Kidney (tissue), 14 donors: ENCODE measurements around the gene ITM2A. TPM values are rescaled to one million over a fixed set of nuclear protein-coding genes. Genes with fewer than 3 reads are reported as not detected.

Source experiments
- DNase-seq, 5 donors: peaks; one replicate each; pipeline ENCODE4 v3.0.0-alpha.2; 2013 to 2020
- FAIRE-seq: peaks from 2 replicates; lab custom pipeline; 2012; peaks lifted over from hg19 to GRCh38; lab: Jason Lieb, UNC
- H3K27ac ChIP-seq, 2 donors: one replicate each; pipeline ENCODE4 v1.7.0; 2013; ENCODE audit warnings: low read depth in 2 of 2, low read length in 2 of 2, inconsistent platforms in 1 of 2
- H3K27me3 ChIP-seq: one replicate; pipeline ENCODE4 v1.7.1; 2013; ENCODE audit warnings: low read length, inconsistent platforms; ENCODE audit not compliant: control insufficient read depth, insufficient read depth
- H3K36me3 ChIP-seq, 3 donors: one replicate each; pipeline versions ENCODE4 v1.7.0 to v1.7.1; 2013; ENCODE audit warnings: low read length in 3 of 3, control low read depth in 1 of 3, inconsistent platforms in 1 of 3; ENCODE audit not compliant: insufficient read depth in 3 of 3, control insufficient read depth in 2 of 3
- H3K4me1 ChIP-seq, 3 donors: one replicate each; pipeline versions ENCODE4 v1.7.0 to v1.7.1; 2013; ENCODE audit warnings: low read length in 3 of 3, inconsistent platforms in 1 of 3, low read depth in 1 of 3; ENCODE audit not compliant: control insufficient read depth in 2 of 3, insufficient read depth in 2 of 3
- H3K4me3 ChIP-seq, 3 donors: one replicate each; pipeline versions ENCODE4 v1.7.0 to v1.8.1; 2013; ENCODE audit warnings: low read length in 3 of 3, control low read depth in 1 of 3, inconsistent platforms in 1 of 3
- H3K9ac ChIP-seq, 3 donors: one replicate each; pipeline versions ENCODE4 v1.7.0 to v1.7.1; 2013; ENCODE audit warnings: low read length in 3 of 3, control low read depth in 1 of 3, inconsistent platforms in 1 of 3
- H3K9me3 ChIP-seq, 3 donors: one replicate each; pipeline versions ENCODE4 v1.7.0 to v1.7.1; 2013; ENCODE audit warnings: low read length in 3 of 3, control low read depth in 1 of 3, inconsistent platforms in 1 of 3; ENCODE audit not compliant: control insufficient read depth in 2 of 3, insufficient read depth in 1 of 3
- CTCF ChIP-seq: IDR thresholded peaks from 3 replicates; pipeline ENCODE4 v1.5.1; 2012; ENCODE audit warnings: mild to moderate bottlenecking, moderate library complexity, borderline replicate concordance; ENCODE audit not compliant: insufficient read depth; ENCODE audit errors: extremely low read depth
- intact Hi-C: fragments of 100-400 bp; cut with DNase I; formaldehyde crosslinking; loops from one replicate; pipeline ENCODE4 v1.11.1; 2022
- polyA plus RNA-seq: library from polyadenylated mRNA; stranded (reverse); fragments of 350-450 nt; fragmentation: Illumina TruSeq; extraction: RNeasy Lipid Tissue Mini Kit (QIAGEN cat#74804); gene quantifications from one replicate; pipeline ENCODE4 v1.2.3, GENCODE V29; 2014; ENCODE audit warnings: low read depth, low replicate concordance; ENCODE audit not compliant: insufficient read depth
- total RNA-seq: library from RNA; stranded (reverse); fragmentation: NEBNext Ultra II Directional; extraction: Animal tissue kit (Norgen Biotek cat#: 25700); gene quantifications from one replicate; pipeline ENCODE4 v1.2.1, GENCODE V29; 2021
- donor health status: control.
- donor health status: control.
- donor health status: control.
- donor health status: control.
- donor health status: control.
- donor health status: DM: yes; HTN: yes; CAD: no.
- donor health status: Normal renal cell carcinoma (clear cell type).

The ITM2A gene
- total and polyA plus RNA-seq, 2 donors from 2014 or later = 28.8 to 60.6 TPM

GRCh38 chrX:79371640-79372039, 4.5 kb upstream of the ITM2A start:
- Histone ChIP-seq H3K9ac (no peak overlapping the region), H3K9me3 (no peaks in the 10 kb centered on the region), H3K4me1 (no peaks in the 10 kb centered on the region), H3K4me3 (no peak overlapping the region), H3K27me3 (no peaks in the 10 kb centered on the region), H3K27ac (no peak overlapping the region), H3K36me3 (no peaks in the 10 kb centered on the region)
- no peak for DNase-seq
- no peak for TF ChIP-seq CTCF
- intact Hi-C loops = no loop called here
- peak; percentile 11 for FAIRE-seq

- no peak overlapping the region for H3K27ac ChIP-seq
- no peak overlapping the region for H3K9ac ChIP-seq
- H3K27me3 ChIP-seq = no peaks in the 10 kb centered on the region
- DNase-seq = no peak
- no peak overlapping the region for H3K4me3 ChIP-seq
- intact Hi-C loops = no loop called here
- no peaks in the 10 kb centered on the region for H3K9me3 ChIP-seq
- FAIRE-seq = no peak
- no peaks in the 10 kb centered on the region for H3K4me1 ChIP-seq
- no peak for TF ChIP-seq CTCF
- no peaks in the 10 kb centered on the region for H3K36me3 ChIP-seq
Observed at GRCh38 chrX:79371101-79371500, 4.0 kb upstream of the ITM2A start.

- H3K9ac ChIP-seq = no peak overlapping the region
- no peak overlapping the region for H3K27ac ChIP-seq
- no peak overlapping the region for H3K4me3 ChIP-seq
- no peak for DNase-seq
- no peak for TF ChIP-seq CTCF
- H3K36me3 ChIP-seq = no peaks in the 10 kb centered on the region
- intact Hi-C loops = no loop called here
- no peak for FAIRE-seq
- H3K9me3 ChIP-seq = no peaks in the 10 kb centered on the region
- no peaks in the 10 kb centered on the region for H3K4me1 ChIP-seq
- no peaks in the 10 kb centered on the region for H3K27me3 ChIP-seq
Observed at GRCh38 chrX:79369871-79370270, 2.7 kb upstream of the ITM2A start.

GRCh38 chrX:79368441-79368840, 1.3 kb upstream of the ITM2A start:
- TF ChIP-seq CTCF = no peak
- H3K4me3 ChIP-seq = no peak overlapping the region
- no peak for DNase-seq

More at GRCh38 chrX:79368441-79368840, 1.3 kb upstream of the ITM2A start:
- H3K27me3 ChIP-seq = no peaks in the 10 kb centered on the region
- intact Hi-C loops = no loop called here
- H3K9me3 ChIP-seq = no peaks in the 10 kb centered on the region
- no peaks in the 10 kb centered on the region for H3K36me3 ChIP-seq
- no peak for FAIRE-seq
- H3K9ac ChIP-seq = no peak overlapping the region
- H3K27ac ChIP-seq = no peak overlapping the region
- no peaks in the 10 kb centered on the region for H3K4me1 ChIP-seq
